Upper lobe of right lung (tissue), 1 donor: Measurements from ENCODE around the gene GRPEL2. TPM values are rescaled to one million over a fixed set of nuclear protein-coding genes. Genes with fewer than 3 reads are reported as not detected.
"Not testable (repeated sequence)": the region's sequence is repeated elsewhere in the genome, so short reads cannot be mapped to it uniquely, and the experiment has no call there.

Experiments used
- ATAC-seq: fragments of 200-7000 bp; cut with Tn5 transposase; one replicate; pipeline ENCODE4 v1.9.1; 2020; ENCODE audit warnings: mild to moderate bottlenecking, moderate library complexity
- DNase-seq: peaks from one replicate; pipeline ENCODE4 v3.0.0-alpha.2; 2020
- H3K27ac ChIP-seq: fragments of 200-600 bp; one replicate; pipeline ENCODE4 v1.8.0; 2022
- H3K27me3 ChIP-seq: fragments of 200-600 bp; one replicate; pipeline ENCODE4 v1.8.0; 2022; ENCODE audit warnings: mild to moderate bottlenecking
- H3K36me3 ChIP-seq: fragments of 200-600 bp; one replicate; pipeline ENCODE4 v1.8.0; 2022
- H3K4me1 ChIP-seq: fragments of 200-600 bp; one replicate; pipeline ENCODE4 v1.8.0; 2022
- H3K4me3 ChIP-seq: fragments of 200-600 bp; one replicate; pipeline ENCODE4 v1.8.0; 2022; ENCODE audit warnings: mild to moderate bottlenecking
- H3K9me3 ChIP-seq: fragments of 200-600 bp; one replicate; pipeline ENCODE4 v1.8.0; 2022
- intact Hi-C: fragments of 100-400 bp; cut with DNase I; formaldehyde crosslinking; loops from one replicate; pipeline ENCODE4 v1.11.0; 2022
- total RNA-seq: library from RNA; stranded (reverse); fragmentation: NEBNext Ultra II Directional; extraction: Animal tissue kit (Norgen Biotek cat#: 25700); gene quantifications from one replicate; pipeline ENCODE4 v1.2.1, GENCODE V29; 2021
- TF ChIP-seq, protein P1 (sequence below): fragments of 200-600 bp; IDR thresholded peaks from one replicate; pipeline ENCODE4 v1.8.0; 2022; ENCODE audit warnings: antibody characterized with exemption
- donor health status: DM: no; HTN: yes; CAD: no; lungs with severe emphysema.

Gene GRPEL2
- total RNA-seq, 1 donor from 2014 or later = 23.9 TPM

DNA sequence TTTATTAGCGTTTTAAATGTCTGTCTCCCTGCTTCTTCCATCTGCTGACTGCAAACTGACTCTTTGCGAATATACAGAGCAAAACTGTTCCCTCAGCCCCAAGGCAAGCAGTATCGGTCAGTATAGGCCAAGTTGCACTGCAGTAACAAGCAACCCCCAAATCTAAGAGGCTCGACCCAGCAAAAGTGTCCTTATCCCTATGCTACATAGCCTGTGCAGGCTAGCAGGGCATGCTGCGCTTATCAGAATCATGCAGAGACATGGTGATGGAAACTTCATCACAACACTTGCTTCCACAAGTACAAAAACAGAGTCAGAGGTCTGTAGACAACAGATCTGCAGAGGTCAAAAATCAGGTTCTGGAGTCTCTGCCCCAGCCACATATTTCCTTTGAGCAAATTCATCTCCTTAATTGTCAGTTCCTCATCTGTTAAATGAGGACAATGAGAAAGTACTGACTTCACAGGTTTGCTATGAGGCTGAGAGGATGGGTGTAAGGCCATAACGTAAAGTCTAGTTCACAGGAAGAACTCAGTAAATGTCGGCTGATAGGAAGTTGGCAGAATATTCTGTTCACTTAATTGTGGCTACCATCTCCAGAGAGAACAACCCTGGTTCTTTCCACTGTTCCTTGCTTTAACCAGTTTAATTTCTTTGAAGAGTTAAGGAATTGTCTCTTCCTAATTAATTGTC is 43.3 kb downstream of the GRPEL2 start:
- H3K36me3 ChIP-seq = no peaks in the 10 kb centered on the region
- peak overlapping the region; percentile 67 for H3K27ac ChIP-seq
- H3K4me3 ChIP-seq = no peak overlapping the region
- TF ChIP-seq, protein P1, sequence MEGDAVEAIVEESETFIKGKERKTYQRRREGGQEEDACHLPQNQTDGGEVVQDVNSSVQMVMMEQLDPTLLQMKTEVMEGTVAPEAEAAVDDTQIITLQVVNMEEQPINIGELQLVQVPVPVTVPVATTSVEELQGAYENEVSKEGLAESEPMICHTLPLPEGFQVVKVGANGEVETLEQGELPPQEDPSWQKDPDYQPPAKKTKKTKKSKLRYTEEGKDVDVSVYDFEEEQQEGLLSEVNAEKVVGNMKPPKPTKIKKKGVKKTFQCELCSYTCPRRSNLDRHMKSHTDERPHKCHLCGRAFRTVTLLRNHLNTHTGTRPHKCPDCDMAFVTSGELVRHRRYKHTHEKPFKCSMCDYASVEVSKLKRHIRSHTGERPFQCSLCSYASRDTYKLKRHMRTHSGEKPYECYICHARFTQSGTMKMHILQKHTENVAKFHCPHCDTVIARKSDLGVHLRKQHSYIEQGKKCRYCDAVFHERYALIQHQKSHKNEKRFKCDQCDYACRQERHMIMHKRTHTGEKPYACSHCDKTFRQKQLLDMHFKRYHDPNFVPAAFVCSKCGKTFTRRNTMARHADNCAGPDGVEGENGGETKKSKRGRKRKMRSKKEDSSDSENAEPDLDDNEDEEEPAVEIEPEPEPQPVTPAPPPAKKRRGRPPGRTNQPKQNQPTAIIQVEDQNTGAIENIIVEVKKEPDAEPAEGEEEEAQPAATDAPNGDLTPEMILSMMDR = no peak
- ATAC-seq (no peak), DNase-seq (peak; percentile 4)
- intact Hi-C loops = no loop called here
- H3K4me1 ChIP-seq = peaks cover 25% of the 10 kb centered on the region
- H3K27me3 ChIP-seq = no peaks in the 10 kb centered on the region
- H3K9me3 ChIP-seq = no peaks in the 10 kb centered on the region

DNA sequence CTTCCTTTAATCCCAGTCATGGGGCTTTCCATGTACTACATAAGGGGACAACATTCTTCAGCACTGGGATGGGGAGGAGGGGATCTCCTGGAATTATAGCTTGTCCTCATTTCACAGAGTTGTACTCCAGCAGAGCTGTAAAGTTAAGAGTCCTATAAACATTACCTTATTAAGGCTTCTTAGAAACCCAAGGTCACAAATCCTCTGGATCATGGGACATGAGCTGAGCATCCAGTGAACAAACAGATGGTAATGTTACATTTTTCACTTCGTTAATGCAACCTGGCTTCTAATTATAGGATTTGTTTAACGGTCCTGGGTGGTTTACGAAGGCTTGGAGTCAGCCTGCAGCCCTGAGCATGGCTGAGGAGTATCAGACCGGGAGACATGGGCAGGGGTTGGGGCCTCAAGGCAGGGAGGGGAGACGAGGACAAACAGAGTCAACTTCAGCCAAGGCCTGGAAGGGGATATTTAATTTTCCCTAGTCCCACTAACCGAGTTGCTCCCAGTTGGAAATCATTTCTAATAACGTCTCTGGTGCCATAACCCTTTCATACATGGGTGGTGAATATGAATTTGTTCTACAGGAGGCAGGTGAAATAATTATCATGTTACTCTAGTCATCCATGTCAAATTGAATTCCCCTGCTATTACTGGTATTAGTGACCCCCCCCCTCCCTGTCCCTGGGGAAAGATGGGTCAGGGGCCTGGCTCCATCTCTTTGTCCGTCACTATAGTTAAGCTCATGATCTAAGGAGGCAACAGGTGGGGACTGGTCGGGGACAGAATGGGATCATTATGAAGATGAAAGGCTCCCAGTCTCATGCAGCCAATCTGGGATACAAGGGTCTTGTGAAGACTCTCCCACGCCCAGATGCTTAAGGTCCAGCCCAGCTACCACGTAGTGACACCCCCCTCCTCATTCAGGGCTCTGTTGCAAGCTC is 44.5 kb downstream of the GRPEL2 start:
- Histone ChIP-seq H3K4me1 (peaks cover 17% of the 10 kb centered on the region), H3K27ac (no peak overlapping the region), H3K27me3 (no peaks in the 10 kb centered on the region), H3K36me3 (no peaks in the 10 kb centered on the region), H3K4me3 (no peak overlapping the region), H3K9me3 (no peaks in the 10 kb centered on the region)
- intact Hi-C loops = no loop called here
- no peak for ATAC-seq
- DNase-seq = no peak
- TF ChIP-seq, protein P1 = no peak

DNA sequence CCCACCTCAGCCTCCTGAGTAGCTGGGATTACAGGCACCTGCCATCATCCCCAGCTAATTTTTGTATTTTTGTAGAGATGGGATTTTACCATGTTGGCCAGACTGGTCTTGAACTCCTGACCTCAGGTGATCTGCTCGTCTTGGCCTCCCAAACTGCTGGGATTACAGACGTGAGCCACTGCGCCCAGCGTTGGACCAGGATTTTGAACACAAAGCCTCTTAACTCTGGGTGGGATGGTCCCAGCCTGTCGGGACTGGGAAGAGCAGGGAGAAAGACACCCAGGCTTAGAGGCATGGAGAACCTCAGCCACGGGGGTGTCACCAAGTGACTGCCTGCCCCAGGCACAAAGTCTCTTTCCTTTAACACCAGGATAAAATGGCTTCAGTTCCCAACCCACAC is 45.8 kb downstream of the GRPEL2 start:
- peaks cover 17% of the 10 kb centered on the region for H3K4me1 ChIP-seq
- intact Hi-C loops, DNase-seq, H3K36me3 ChIP-seq, H3K4me3 ChIP-seq, ATAC-seq, H3K27ac ChIP-seq, H3K9me3 ChIP-seq, H3K27me3 ChIP-seq: not testable (repeated sequence)

DNA sequence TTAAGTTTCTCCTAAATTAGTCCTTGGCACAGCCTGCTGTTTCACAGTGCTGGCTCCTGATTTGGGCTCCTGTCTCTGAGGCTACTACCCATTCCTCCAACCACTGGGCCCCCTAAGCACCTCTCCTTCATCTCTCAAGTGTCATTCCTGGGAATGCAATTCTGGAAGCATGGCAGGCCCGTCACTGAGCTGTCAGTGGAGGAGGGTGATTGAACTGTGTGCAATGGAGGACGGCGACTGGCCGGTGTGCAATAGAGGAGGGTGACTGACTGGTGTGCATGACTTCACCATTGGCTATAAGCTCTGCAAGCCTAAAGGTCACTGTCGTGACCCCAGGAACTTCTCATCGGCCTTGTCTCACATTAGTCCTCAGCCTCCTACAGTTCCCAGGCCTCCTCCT is 46.2 kb downstream of the GRPEL2 start:
- no peak overlapping the region for H3K4me3 ChIP-seq
- H3K9me3 ChIP-seq = no peaks in the 10 kb centered on the region
- DNase-seq = no peak
- ATAC-seq = no peak
- H3K36me3 ChIP-seq = no peaks in the 10 kb centered on the region
- peaks cover 17% of the 10 kb centered on the region for H3K4me1 ChIP-seq
- intact Hi-C loops = no loop called here
- H3K27me3 ChIP-seq = no peaks in the 10 kb centered on the region
- H3K27ac ChIP-seq = no peak overlapping the region
- TF ChIP-seq, protein P1 = no peak

DNA sequence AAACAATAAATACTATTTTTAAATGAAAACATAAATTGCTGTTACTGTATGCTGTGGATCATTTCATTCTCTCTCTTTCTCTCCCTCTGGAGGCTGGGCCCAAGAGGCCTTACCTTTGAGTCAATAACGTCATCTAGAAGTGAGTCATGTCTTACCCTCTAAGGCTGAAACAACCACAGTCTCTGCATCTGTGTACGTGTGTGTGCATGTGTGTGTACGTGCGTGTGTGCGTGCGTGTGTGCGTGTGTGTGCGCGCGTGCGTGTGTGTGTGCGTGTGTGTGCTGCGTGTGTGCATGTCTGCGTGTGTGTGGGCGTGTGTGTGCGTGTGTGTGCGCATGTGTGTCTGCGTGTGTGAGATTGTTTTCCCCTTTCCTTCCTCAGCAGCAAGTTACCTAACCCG is 47.4 kb downstream of the GRPEL2 start:
- TF ChIP-seq, protein P1 = no peak
- no peaks in the 10 kb centered on the region for H3K27me3 ChIP-seq
- no peaks in the 10 kb centered on the region for H3K36me3 ChIP-seq
- no peaks in the 10 kb centered on the region for H3K9me3 ChIP-seq
- H3K4me1 ChIP-seq = peaks cover 5% of the 10 kb centered on the region
- DNase-seq (no peak), ATAC-seq (no peak)
- no peak overlapping the region for H3K4me3 ChIP-seq
- no peak overlapping the region for H3K27ac ChIP-seq
- intact Hi-C loops = no loop called here

DNA sequence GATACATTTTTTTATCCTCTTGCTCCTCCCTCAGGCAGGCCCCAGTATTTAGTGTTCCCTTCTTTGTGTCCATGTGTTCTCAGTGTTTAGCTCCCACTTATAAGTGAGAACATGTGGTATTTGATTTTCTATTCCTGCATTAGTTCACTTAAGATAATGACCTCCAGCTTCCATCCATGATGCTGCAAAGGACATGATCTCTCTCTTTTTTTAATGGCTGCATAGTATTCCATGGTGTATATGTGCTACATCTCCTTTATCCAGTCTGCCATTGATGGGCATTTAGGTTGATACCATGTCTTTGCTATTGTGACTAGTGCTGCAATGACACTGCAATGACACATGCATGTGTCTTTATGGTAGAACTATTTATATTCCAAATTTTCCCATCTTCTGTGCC is 49.7 kb downstream of the GRPEL2 start:
- ATAC-seq, H3K36me3 ChIP-seq, H3K9me3 ChIP-seq, H3K4me3 ChIP-seq, H3K27me3 ChIP-seq, H3K4me1 ChIP-seq, H3K27ac ChIP-seq, DNase-seq, intact Hi-C loops: not testable (repeated sequence)
